ENCODE results near the gene CCNT2.
"Not testable (repeated sequence)": the region's sequence is repeated elsewhere in the genome, so short reads cannot be mapped to it uniquely, and the experiment has no call there.

Gene CCNT2

GRCh38 chr2:134976074-134976702, 57.6 kb downstream of the CCNT2 start:
- DNase-seq (ENCODE audit: low read depth) = no peak

GRCh38 chr2:134977104-134977503, 58.5 kb downstream of the CCNT2 start:
- not testable (repeated sequence) for DNase-seq (ENCODE audit: low read depth)

GRCh38 chr2:134979221-134979620, 60.6 kb downstream of the CCNT2 start:
- no peak for DNase-seq (ENCODE audit: low read depth)

GRCh38 chr2:134980639-134981038, 62.0 kb downstream of the CCNT2 start:
- DNase-seq (ENCODE audit: low read depth) = no peak

- no peak for DNase-seq (ENCODE audit: low read depth)
These were observed 64.0 kb downstream of the CCNT2 start for GRCh38 chr2:134982603-134983002.

GRCh38 chr2:134985061-134985460, 66.4 kb downstream of the CCNT2 start:
- DNase-seq (ENCODE audit: low read depth) = no peak

GRCh38 chr2:134988994-134989605, 70.5 kb downstream of the CCNT2 start:
- DNase-seq (ENCODE audit: low read depth) = no peak

GRCh38 chr2:134999521-134999920, 80.9 kb downstream of the CCNT2 start:
- DNase-seq (ENCODE audit: low read depth) = no peak

- no peak for DNase-seq (ENCODE audit: low read depth)
These were observed 84.2 kb downstream of the CCNT2 start for GRCh38 chr2:135002836-135003235.

- peak; percentile 66 for DNase-seq (ENCODE audit: low read depth)
These were observed 85.6 kb downstream of the CCNT2 start for GRCh38 chr2:135004005-135004746.

GRCh38 chr2:135005753-135006152, 87.1 kb downstream of the CCNT2 start:
- DNase-seq (ENCODE audit: low read depth) = no peak
